NCI-H2196 (cell line): ENCODE data around the gene CELF1.
A peak's percentile ranks its signal among the peaks of the same experiment; 100 is the strongest.

Experiments used
- DNase-seq: peaks from one replicate; lab custom pipeline; 2025; ENCODE audit not compliant: unreplicated experiment; lab: John Stamatoyannopoulos, UW

The CELF1 gene

DNA sequence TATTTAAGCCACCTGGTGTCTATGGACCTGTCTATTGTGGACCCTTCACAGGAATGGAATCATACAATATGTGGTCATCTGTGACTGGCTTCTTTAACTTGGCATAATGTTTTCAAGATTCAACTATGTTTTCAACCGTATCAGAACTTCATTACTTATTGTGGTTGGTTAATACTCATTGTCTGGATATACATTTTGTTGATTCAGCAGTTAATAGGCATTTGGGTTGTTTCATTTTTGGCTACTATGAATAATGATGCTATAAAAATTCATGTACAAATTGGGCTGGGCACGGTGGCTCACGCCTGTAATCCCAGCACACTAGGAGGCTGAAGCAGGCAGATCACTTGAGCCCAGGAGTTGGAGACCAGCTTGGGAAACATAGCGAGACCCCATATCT is 101.5 kb downstream of the CELF1 start:
- no peak for DNase-seq

GRCh38 chr11:47449541-47449940 is 103.4 kb downstream of the CELF1 start:
- no peak for DNase-seq

DNA sequence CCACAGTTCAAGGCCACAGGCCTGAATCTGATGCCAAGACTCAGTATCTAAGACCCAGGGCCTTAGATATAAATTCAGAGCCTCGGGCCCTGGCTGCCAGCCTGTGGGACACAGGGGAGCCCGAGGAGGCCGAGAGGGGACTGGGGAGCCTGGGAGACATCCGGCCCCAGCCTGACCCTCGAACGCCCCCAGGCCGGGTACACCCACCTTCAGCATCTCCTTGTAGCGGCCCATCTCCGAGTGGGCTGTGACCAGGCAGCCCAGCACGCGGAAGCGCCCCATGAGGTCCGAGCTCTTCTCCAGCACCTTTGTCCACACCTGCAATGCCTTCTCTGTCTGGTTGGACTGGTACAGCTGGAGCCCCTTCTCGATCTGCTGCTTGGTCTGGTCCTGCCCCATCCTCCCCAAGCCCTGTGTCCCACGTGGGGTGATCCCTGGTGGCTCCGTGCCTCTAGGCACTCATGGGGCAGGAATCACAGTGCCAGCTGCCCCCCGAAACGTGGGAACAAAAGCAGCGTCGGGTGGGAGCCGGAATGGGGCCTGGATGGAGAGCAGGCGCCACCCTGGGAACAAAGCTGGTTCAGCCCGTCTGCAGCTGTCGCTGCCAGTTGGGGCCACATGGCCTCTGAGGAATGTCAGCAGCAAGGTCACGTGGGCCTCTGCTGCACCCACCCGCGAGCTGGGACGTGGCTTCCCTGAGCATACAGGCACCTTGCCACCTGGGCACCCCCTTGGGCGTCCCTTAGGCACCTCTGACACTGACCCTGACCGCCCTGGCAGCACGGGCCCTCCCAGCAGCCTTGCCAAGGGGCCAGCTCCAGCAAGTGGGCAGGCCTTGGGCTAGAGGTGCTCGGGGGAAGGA is 104.1 kb downstream of the CELF1 start, which contains the start of gene RAPSN:
Gene RAPSN (minus strand): TSS at position 571 of the 862 bp plus-strand sequence. CDS start 172 bp downstream, at position 399.
- DNase-seq = no peak

DNA sequence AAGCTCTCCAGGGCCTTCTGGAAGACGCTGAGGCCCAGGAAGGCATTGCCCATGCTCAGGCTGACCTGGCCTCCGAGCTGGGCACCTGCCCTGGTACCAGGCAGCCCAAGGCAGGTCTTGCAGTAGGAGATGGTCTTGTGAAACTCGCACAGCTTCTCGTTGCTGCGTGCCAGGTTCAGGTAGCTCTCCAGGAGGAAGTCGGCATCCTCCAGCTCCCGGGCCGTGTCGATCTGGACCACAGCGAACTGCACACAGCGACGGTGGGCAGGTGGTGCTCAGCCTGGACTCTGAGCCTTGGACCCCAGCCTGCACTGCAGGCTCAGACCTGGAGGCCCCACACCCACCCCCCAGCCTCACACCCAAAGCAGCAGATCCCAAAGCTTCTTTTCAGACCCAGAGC is 105.0 kb downstream of the CELF1 start:
- no peak for DNase-seq

DNA sequence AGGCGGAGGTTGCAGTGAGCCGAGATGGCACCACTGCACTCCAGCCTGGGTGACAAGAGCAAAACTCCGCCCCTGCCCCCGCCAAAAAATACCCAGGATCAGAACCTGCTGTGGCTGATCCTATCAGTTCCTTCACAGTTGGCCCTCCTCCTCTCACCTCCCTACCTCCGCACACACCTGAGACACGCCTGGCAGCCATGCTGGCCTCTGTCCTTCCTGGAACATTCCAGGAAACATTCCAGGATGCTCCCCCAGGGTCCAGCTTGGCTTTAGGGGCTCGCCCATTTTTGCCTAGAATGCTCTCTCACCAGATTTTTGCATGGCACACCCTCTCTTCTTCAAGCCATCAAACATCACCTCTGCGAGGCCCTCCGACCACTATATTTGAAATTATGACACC is 106.1 kb downstream of the CELF1 start:
- no peak for DNase-seq

- DNase-seq = no peak
Observed at GRCh38 chr11:47445840-47446239, 107.1 kb downstream of the CELF1 start.

DNA sequence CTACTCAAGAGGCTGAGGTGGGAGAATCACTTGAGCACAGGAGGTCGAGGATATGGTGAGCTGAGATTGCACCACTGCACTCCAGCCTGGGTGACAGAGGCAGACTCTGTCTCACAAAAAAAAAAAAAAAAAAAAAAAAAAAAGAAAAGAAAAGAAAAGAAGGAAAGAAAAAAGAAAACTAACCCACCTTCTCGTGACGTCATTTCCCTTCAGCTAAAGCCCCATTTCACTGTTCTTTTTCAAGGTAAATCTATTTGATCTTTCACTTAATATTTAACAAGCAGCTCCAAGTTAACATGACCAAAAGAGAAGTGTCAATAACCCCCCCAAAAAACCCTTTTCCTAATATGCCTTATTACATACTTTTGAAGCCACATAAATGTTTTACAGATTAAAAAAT is 109.1 kb downstream of the CELF1 start:
- no peak for DNase-seq

- peak; percentile 69 for DNase-seq
Observed at GRCh38 chr11:47443028-47443700, 109.8 kb downstream of the CELF1 start.

DNA sequence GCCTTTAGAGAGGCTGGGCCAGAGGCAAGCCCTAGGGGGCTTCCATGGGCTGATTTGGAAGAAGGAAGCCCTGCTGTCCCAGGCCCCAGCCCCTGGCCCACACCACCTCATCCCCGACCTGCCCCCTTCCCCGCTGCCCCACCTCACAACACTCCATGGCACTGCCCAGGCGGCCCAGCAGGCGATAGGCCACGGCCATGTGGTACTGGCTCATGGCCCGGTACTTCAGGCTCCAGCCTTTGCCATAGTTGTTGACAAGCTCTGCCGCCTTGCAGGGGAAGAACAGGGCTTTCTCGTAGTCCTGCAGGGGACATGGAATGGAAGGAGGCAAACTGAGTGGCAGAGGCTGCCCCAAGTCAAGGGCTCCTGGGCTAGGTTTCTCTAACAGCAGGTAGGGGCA is 110.4 kb downstream of the CELF1 start:
- DNase-seq = no peak

- DNase-seq = no peak
Observed at GRCh38 chr11:47441421-47441820, 111.5 kb downstream of the CELF1 start.

- no peak for DNase-seq
Observed at GRCh38 chr11:47440054-47440476, 112.9 kb downstream of the CELF1 start.

- DNase-seq = no peak
Observed at GRCh38 chr11:47438721-47439120, 114.2 kb downstream of the CELF1 start.

DNA sequence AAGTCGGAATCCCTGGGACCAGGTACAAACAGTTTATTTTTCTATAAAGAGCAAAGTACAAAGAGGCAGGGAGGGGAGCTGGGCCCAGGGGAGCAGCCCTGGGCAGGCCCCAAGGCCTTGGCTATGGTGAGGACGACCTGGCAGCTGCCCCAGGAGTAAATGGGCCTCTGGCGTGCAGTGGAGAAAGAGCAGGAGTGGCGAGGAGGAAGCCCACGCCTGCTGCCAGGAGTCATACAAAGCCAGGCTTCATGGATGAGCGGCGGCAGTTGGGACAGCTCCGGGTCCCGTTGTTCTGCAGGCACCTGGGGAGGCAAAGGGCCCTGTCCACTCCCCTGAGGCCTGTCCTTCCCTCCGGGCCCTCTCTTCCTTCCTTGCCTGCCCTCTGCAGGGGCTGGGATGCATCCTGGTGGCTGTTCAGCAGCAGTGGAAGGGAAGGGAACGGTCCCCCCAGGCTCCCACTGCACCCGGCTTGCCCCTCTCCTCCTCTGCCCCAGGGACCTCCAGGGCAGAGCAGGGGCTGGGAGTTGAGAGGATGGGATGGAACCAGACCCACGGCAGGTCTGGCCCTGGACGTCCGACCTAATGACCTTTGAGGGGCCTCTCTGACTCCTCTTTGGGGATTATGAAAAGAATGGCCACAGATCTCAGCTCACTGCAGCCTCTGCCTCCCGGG is 115.0 kb downstream of the CELF1 start:
- peak; percentile 25 for DNase-seq

- DNase-seq = no peak
Observed at GRCh38 chr11:47437218-47437745, 115.7 kb downstream of the CELF1 start.

- no peak for DNase-seq
Observed at GRCh38 chr11:47436726-47437125, 116.2 kb downstream of the CELF1 start.

- no peak for DNase-seq
Observed at GRCh38 chr11:47435687-47436086, 117.2 kb downstream of the CELF1 start.

GRCh38 chr11:47434011-47434786 is 118.7 kb downstream of the CELF1 start:
- DNase-seq = peak; percentile 22

DNA sequence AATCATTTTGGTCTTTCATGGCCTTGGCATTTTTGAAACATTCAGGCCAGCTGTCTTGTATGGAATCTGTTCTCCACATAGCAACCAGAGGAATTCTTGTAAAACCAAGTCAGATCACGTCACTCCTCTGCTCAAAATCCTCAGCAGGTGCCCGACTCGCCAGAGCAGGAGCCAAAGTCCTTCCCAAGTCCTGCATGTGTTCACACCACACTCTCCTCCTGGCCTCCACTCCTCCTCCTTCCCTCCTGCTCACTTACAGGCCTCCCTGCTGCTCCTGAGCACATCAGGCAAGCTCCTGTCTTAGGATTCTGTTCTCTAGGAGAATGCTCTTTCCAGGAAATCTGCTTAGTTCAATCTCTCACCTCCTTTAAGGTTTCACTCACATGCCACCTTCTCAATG is 119.8 kb downstream of the CELF1 start:
- DNase-seq = no peak

DNA sequence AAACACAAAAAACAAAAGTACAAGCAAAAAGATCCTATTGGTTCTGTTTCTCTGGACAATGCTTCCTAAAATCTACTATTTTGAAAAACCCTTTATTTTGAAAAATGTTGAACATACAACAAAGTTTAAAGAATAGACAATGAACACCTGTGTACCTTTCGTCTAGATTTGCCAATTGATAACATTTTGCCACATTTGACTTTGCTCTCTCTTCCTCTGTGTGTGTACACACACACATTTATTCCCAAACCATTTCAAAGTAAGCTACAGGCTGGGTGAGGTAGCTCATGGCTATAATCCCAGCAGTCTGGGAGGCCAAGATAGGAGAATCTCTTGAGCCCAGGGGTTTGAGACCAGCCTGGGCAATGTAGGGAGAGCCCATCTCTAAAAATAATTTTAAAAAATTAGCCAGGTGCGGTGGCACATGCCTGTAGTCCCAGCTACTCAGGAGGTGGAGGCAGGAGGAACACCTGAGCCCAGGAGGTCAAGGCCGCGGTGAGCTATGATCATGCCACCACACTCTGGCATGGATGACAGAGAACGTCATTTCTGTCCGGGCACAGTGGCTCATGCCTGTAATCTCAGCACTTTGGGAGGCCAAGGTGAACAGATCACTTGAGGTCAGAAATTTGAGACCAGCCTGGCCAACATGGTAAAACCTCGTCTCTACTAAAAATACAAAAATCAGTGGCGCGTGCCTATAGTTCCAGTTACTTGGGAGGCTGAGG is 121.4 kb downstream of the CELF1 start:
- no peak for DNase-seq

DNA sequence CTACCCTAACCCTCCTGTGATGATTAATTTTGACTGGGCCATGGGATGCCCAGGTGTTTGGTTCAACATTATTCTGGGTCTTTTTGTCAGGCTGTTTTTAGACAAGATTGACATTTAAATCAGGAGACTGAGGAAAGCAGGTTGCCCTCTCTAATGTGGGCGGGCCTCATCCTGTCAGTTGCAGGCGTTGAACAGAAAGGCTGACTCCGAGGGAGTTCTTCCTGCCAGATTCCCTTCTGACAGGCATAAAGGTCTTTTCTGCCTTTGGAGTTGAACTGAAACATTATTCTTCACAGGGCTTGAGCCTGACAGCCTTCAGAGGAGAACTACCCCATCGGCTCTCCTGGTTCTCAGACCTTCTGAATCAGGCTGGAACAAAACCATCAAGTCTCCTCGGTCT is 122.4 kb downstream of the CELF1 start:
- no peak for DNase-seq
